ENCODE results near the gene C16orf95.
A peak's percentile ranks its signal among the peaks of the same experiment; 100 is the strongest.
"Not testable (repeated sequence)": the region's sequence is repeated elsewhere in the genome, so short reads cannot be mapped to it uniquely, and the experiment has no call there.

The C16orf95 gene

GRCh38 chr16:87278191-87279093 lies 38.8 kb downstream of the C16orf95 start:
- DNase-seq = peak in 2 of 4 experiments; percentile 7 to 9

- no peak for DNase-seq
Measured at GRCh38 chr16:87276924-87277323, 40.3 kb downstream of the C16orf95 start.

- no peak for DNase-seq
Measured at GRCh38 chr16:87276091-87276701, 41.0 kb downstream of the C16orf95 start.

GRCh38 chr16:87274794-87275193 lies 42.4 kb downstream of the C16orf95 start:
- no peak for DNase-seq

GRCh38 chr16:87273471-87274030 lies 43.6 kb downstream of the C16orf95 start:
- no peak for DNase-seq

- no peak for DNase-seq
Measured at GRCh38 chr16:87271256-87271655, 45.9 kb downstream of the C16orf95 start.

GRCh38 chr16:87267566-87267965 lies 49.6 kb downstream of the C16orf95 start:
- no peak for DNase-seq

GRCh38 chr16:87266846-87267245 lies 50.3 kb downstream of the C16orf95 start:
- no peak for DNase-seq

GRCh38 chr16:87265261-87265660 lies 51.9 kb downstream of the C16orf95 start:
- no peak for DNase-seq

GRCh38 chr16:87264634-87265033 lies 52.6 kb downstream of the C16orf95 start:
- no peak for DNase-seq

- no peak for DNase-seq
Measured at GRCh38 chr16:87263418-87264052, 53.7 kb downstream of the C16orf95 start.

- no peak for DNase-seq
Measured at GRCh38 chr16:87259431-87259830, 57.8 kb downstream of the C16orf95 start.

- not testable (repeated sequence) for DNase-seq
Measured at GRCh38 chr16:87258653-87259052, 58.5 kb downstream of the C16orf95 start.

GRCh38 chr16:87255866-87256265 lies 61.3 kb downstream of the C16orf95 start:
- DNase-seq = no peak

GRCh38 chr16:87254734-87255133 lies 62.5 kb downstream of the C16orf95 start:
- no peak for DNase-seq

- DNase-seq = no peak
Measured at GRCh38 chr16:87254296-87254695, 62.9 kb downstream of the C16orf95 start.

GRCh38 chr16:87253536-87253935 lies 63.7 kb downstream of the C16orf95 start:
- no peak for DNase-seq

Data from activated CD4-positive, CD25-positive, alpha-beta regulatory T cell (primary cell).